Ovary (tissue), 3 donors: ENCODE measurements around the gene TAGLN2.

Source experiments
- EP300 ChIP-seq: sonication (generic); formaldehyde crosslinking; IDR thresholded peaks from one replicate; pipeline ENCODE4 v1.6.1; 2017; ENCODE audit warnings: antibody characterized with exemption
- TF ChIP-seq, protein P1 (sequence below), 3 donors: fragments of 450-650 bp in 2 of 3; fragments of 200-600 bp in 1 of 3; IDR thresholded peaks; one replicate each; pipeline versions ENCODE4 v1.5.1 to v1.8.0; 2016 to 2022; ENCODE audit warnings: antibody characterized with exemption in 3 of 3, mild to moderate bottlenecking in 1 of 3
- donor health status: DM: no; HTN: no; CAD: no.

DNA sequence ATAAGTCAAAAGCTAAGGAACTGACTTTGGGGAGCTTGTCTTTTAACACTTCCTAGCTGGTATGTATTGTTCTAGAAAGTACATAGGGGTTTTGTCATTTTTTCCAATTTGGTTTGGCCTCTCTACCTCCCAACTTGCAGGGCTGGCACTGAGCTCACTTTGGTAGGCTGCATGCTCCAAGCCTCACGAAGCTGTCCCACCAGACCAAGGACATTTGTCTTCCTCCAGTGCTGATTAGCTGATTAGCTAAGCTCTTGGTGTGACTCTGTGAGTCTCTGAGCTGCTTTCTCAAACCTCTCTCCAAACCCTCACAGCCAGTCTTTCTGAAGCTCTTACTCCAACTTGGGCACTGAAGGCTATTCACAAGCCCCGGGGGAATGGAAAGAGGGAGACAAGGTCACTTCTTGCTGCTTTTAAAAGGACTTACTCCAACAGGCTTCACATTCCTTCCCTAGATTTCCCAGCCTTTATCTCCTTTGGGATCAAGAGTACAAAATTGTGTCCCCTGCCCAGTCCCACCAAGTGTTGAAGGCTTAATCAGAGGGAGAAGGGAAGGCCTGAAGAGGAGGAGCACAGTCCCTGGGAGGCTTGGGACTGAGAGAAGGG, 24.4 kb downstream of the TAGLN2 start:
- TF ChIP-seq EP300 = no peak
- TF ChIP-seq, protein P1, sequence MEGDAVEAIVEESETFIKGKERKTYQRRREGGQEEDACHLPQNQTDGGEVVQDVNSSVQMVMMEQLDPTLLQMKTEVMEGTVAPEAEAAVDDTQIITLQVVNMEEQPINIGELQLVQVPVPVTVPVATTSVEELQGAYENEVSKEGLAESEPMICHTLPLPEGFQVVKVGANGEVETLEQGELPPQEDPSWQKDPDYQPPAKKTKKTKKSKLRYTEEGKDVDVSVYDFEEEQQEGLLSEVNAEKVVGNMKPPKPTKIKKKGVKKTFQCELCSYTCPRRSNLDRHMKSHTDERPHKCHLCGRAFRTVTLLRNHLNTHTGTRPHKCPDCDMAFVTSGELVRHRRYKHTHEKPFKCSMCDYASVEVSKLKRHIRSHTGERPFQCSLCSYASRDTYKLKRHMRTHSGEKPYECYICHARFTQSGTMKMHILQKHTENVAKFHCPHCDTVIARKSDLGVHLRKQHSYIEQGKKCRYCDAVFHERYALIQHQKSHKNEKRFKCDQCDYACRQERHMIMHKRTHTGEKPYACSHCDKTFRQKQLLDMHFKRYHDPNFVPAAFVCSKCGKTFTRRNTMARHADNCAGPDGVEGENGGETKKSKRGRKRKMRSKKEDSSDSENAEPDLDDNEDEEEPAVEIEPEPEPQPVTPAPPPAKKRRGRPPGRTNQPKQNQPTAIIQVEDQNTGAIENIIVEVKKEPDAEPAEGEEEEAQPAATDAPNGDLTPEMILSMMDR (IDR thresholded peaks at IDR 0.05) = no peak
